Fibroblast of the conjunctiva (primary cell): Measurements from ENCODE around the gene TMEM145.

Experiments
- DNase-seq: peaks from one replicate; pipeline ENCODE4 v3.0.0-alpha.2; 2010; ENCODE audit warnings: low read depth

TMEM145 gene

GRCh38 chr19:42363614-42364346 is 50.7 kb downstream of the TMEM145 start:
- DNase-seq, result no peak

- DNase-seq, result no peak
These were observed 53.6 kb downstream of the TMEM145 start for GRCh38 chr19:42366673-42367072.

- no peak for DNase-seq
These were observed 54.8 kb downstream of the TMEM145 start for GRCh38 chr19:42367929-42368328.

GRCh38 chr19:42368360-42368759 is 55.3 kb downstream of the TMEM145 start:
- no peak for DNase-seq

- DNase-seq, result no peak
These were observed 55.7 kb downstream of the TMEM145 start for GRCh38 chr19:42368765-42369164.

- no peak for DNase-seq
These were observed 56.4 kb downstream of the TMEM145 start for GRCh38 chr19:42369433-42370067.

- DNase-seq, result no peak
These were observed 57.0 kb downstream of the TMEM145 start for GRCh38 chr19:42370068-42370520.

GRCh38 chr19:42370626-42371175 is 57.6 kb downstream of the TMEM145 start:
- no peak for DNase-seq
